WTC11 (cell line): ENCODE data around the gene RAB8B.

Experiments
- CREB1 ChIP-seq: sonication (generic); formaldehyde crosslinking; IDR thresholded peaks from 2 replicates; pipeline ENCODE4 v1.8.0; 2023; ENCODE audit warnings: mild to moderate bottlenecking, missing genetic modification reagents
- CTCF ChIP-seq: fragments of 200-600 bp; IDR thresholded peaks from 2 replicates; pipeline ENCODE4 v1.8.0; 2022; ENCODE audit warnings: antibody characterized with exemption
- ESRRA ChIP-seq: sonication (generic); formaldehyde crosslinking; IDR thresholded peaks from 2 replicates; pipeline ENCODE4 v1.8.1; 2022; ENCODE audit warnings: mild to moderate bottlenecking, missing genetic modification reagents, borderline replicate concordance
- JUN ChIP-seq: sonication (generic); formaldehyde crosslinking; IDR thresholded peaks from 2 replicates; pipeline ENCODE4 v1.8.0; 2023; ENCODE audit warnings: mild to moderate bottlenecking, missing genetic modification reagents
- USF2 ChIP-seq: sonication (generic); formaldehyde crosslinking; IDR thresholded peaks from 2 replicates; pipeline ENCODE4 v1.8.1; 2023; ENCODE audit warnings: mild to moderate bottlenecking, missing genetic modification reagents, moderate library complexity
- ZBTB21 ChIP-seq: sonication (generic); formaldehyde crosslinking; IDR thresholded peaks from 2 replicates; pipeline ENCODE4 v1.8.1; 2023; ENCODE audit warnings: mild to moderate bottlenecking, missing genetic modification reagents, borderline replicate concordance
- ZNF263 ChIP-seq: sonication (generic); formaldehyde crosslinking; IDR thresholded peaks from 2 replicates; pipeline ENCODE4 v1.8.1; 2022; ENCODE audit warnings: low read depth, mild to moderate bottlenecking, moderate library complexity, missing genetic modification reagents
- ZNF281 ChIP-seq: sonication (generic); formaldehyde crosslinking; IDR thresholded peaks from 2 replicates; pipeline ENCODE4 v1.8.0; 2023; ENCODE audit warnings: mild to moderate bottlenecking, missing genetic modification reagents
- TF ChIP-seq, protein P1 (sequence below): fragments of 250-450 bp; sonication (Bioruptor Pico); IDR thresholded peaks from 2 replicates; pipeline ENCODE4 v1.9.0; 2021; ENCODE audit warnings: moderate library complexity, mild to moderate bottlenecking, inconsistent platforms, borderline replicate concordance

DNA sequence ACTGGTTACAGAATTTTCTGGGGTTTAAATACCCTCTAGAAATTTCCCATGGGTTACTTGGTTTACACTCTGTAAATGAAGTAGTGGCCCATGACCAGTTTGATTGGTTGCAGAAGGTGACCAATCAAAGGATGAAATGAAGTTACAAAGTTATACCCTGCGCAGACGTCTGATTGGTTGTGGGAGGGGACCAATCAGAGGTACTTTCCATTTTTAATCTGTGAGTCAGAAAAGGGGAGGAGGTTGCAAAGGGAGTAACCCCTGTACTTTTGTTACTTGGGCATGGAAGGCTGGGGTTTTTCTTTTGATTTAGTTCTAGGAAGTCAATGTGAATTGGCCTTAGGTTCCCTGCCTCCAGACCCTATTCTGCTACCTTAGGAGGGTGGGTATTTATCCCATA is 69.3 kb downstream of the RAB8B start:
- TF ChIP-seq JUN (CRISPR knock-in tag) (no peak), ZNF263 (CRISPR knock-in tag) (no peak), USF2 (CRISPR knock-in tag) (no peak), ZNF281 (CRISPR knock-in tag) (no peak), ZBTB21 (CRISPR knock-in tag) (no peak), CTCF (no peak), CREB1 (CRISPR knock-in tag) (no peak), ESRRA (no peak)
- TF ChIP-seq, protein P1, sequence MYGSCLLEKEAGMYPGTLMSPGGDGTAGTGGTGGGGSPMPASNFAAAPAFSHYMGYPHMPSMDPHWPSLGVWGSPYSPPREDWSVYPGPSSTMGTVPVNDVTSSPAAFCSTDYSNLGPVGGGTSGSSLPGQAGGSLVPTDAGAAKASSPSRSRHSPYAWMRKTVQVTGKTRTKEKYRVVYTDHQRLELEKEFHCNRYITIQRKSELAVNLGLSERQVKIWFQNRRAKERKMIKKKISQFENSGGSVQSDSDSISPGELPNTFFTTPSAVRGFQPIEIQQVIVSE (CRISPR knock-in tag) = no peak
